Parathyroid adenoma (tissue), 2 donors: Measurements from ENCODE around the gene TEN1.

Experiments used
- H2AFZ ChIP-seq: fragments of 300-600 bp; sonication (generic); one replicate; pipeline ENCODE4 v1.7.0; 2017; ENCODE audit warnings: antibody characterized with exemption, mild to moderate bottlenecking
- H3K27ac ChIP-seq: fragments of 300-600 bp; sonication (generic); one replicate; pipeline ENCODE4 v1.7.0; 2017
- H3K27me3 ChIP-seq: fragments of 300-600 bp; sonication (generic); one replicate; pipeline ENCODE4 v1.7.0; 2017; ENCODE audit warnings: low read length; ENCODE audit not compliant: control insufficient read depth, insufficient read depth
- H3K36me3 ChIP-seq: fragments of 300-600 bp; sonication (generic); one replicate; pipeline ENCODE4 v1.7.0; 2017; ENCODE audit warnings: low read length; ENCODE audit not compliant: control insufficient read depth, insufficient read depth
- H3K4me1 ChIP-seq: fragments of 300-600 bp; sonication (generic); one replicate; pipeline ENCODE4 v1.7.0; 2017; ENCODE audit warnings: control low read depth
- H3K4me2 ChIP-seq: fragments of 300-600 bp; sonication (generic); one replicate; pipeline ENCODE4 v1.7.0; 2017; ENCODE audit warnings: low read length
- H3K4me3 ChIP-seq: fragments of 300-600 bp; sonication (generic); one replicate; pipeline ENCODE4 v1.7.0; 2017; ENCODE audit warnings: low read depth, low read length
- H3K79me2 ChIP-seq: fragments of 300-600 bp; sonication (generic); one replicate; pipeline ENCODE4 v1.7.0; 2017; ENCODE audit warnings: control low read depth
- H3K9ac ChIP-seq: fragments of 300-600 bp; sonication (generic); one replicate; pipeline ENCODE4 v1.7.0; 2017; ENCODE audit warnings: mild to moderate bottlenecking
- H3K9me3 ChIP-seq: fragments of 300-600 bp; sonication (generic); one replicate; pipeline ENCODE4 v1.7.0; 2017; ENCODE audit warnings: low read length; ENCODE audit not compliant: control insufficient read depth
- CTCF ChIP-seq: fragments of 300-600 bp; sonication (generic); IDR thresholded peaks from one replicate; pipeline ENCODE4 v1.7.0; 2017; ENCODE audit warnings: antibody characterized with exemption, mild to moderate bottlenecking
- donor health status: primary hyperparathyroidism.

The TEN1 gene

DNA sequence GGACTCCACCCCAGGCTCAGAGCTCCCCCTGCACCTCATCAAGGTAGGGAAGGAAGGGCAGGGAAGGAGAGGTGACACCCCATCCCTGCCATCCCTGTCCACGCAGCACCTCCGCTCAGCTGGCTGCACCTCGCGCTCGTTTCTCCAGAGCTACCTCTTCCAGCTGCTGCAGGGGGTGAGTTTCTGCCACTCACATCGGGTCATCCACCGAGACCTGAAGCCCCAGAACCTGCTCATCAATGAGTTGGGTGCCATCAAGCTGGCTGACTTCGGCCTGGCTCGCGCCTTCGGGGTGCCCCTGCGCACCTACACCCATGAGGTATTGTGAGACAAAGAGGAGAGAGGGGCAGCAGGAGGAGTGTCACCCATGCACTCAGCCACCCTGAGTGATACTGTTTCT lies 23.1 kb downstream of the TEN1 start:
- no peak for TF ChIP-seq CTCF
- no peaks in the 10 kb centered on the region for H3K4me1 ChIP-seq
- no peaks in the 10 kb centered on the region for H3K79me2 ChIP-seq
- no peak overlapping the region for H3K4me3 ChIP-seq
- H3K9me3 ChIP-seq = no peaks in the 10 kb centered on the region
- H2AFZ ChIP-seq = no peak overlapping the region
- H3K36me3 ChIP-seq = no peaks in the 10 kb centered on the region
- no peak overlapping the region for H3K27ac ChIP-seq
- H3K27me3 ChIP-seq = no peaks in the 10 kb centered on the region
- H3K9ac ChIP-seq = no peak overlapping the region
- H3K4me2 ChIP-seq = no peak overlapping the region

GRCh38 chr17:76003915-76004314 lies 24.9 kb downstream of the TEN1 start:
- H3K4me3 ChIP-seq = no peak overlapping the region
- no peak overlapping the region for H3K4me2 ChIP-seq
- H3K27me3 ChIP-seq = no peaks in the 10 kb centered on the region
- no peak overlapping the region for H2AFZ ChIP-seq
- no peaks in the 10 kb centered on the region for H3K4me1 ChIP-seq
- TF ChIP-seq CTCF = no peak
- H3K9ac ChIP-seq = no peak overlapping the region
- no peaks in the 10 kb centered on the region for H3K79me2 ChIP-seq
- no peak overlapping the region for H3K27ac ChIP-seq
- no peaks in the 10 kb centered on the region for H3K36me3 ChIP-seq
- H3K9me3 ChIP-seq = no peaks in the 10 kb centered on the region

DNA sequence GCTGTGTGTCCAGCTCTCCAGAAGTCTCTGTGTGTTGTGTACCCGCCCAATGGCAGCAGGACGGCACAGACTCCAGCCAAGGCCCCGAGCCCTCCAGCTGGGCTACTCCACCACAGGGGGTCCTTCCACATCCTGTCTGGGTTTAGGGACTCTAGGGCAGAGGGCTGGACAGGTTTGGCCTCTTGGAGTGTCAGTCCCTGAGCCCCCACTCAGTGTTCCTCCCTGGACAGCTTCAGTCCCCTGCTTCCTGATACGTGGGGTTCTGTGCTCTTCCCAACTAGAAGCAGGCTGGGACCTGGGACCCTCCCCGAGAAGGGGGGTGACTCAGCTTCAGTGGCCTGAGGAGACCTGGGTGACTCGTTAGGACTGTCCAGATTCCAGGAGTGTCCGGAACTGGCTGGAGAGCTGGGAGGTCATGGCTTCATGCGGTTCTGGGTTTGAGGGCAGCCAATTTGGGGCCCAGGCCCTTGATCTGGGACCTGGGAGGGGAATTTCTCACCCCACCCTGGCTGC lies 25.8 kb downstream of the TEN1 start:
- TF ChIP-seq CTCF = no peak
- H3K27me3 ChIP-seq = no peaks in the 10 kb centered on the region
- no peak overlapping the region for H3K9ac ChIP-seq
- H3K4me2 ChIP-seq = no peak overlapping the region
- H3K27ac ChIP-seq = no peak overlapping the region
- no peak overlapping the region for H3K4me3 ChIP-seq
- H3K9me3 ChIP-seq = no peaks in the 10 kb centered on the region
- H3K4me1 ChIP-seq = no peaks in the 10 kb centered on the region
- H3K79me2 ChIP-seq = no peaks in the 10 kb centered on the region
- H3K36me3 ChIP-seq = no peaks in the 10 kb centered on the region
- no peak overlapping the region for H2AFZ ChIP-seq

DNA sequence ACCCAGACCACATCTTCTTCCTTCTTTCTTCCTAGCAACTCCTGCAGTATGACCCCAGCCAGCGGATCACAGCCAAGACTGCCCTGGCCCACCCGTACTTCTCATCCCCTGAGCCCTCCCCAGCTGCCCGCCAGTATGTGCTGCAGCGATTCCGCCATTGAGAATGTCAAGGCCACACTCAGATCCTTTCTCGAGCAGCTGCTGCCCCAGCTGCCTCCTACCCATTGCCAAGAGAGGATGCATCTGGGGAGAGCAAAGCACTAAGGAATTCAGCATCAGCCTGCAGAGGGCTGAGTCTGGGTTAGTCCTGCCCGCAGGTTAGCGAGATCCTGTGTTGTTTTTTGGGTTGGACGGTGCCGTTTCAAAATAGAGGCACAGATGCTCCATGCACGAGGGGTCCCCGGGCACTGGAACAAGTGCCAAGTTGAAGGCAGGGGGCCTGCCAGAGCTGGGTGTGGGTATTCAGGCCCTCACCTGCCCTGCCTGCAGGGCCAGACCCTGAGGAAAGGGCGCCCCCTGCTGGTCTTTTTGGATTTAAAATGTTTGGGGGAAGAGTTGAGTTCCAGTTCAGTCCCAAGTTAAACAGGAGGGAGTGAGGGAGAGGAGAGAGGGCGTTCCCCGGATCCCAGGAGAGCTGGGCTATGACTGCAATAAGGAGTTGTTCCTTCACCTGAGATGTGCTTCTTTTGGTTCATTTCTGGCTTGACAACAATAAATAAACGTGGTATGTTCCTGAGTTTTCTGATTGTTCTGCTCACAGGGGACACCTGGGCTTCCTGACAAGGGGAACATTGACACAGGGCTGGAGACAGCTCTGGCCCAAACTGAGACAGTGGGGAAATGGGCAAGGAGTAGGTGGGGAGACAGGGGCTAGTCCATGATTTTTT lies 26.5 kb downstream of the TEN1 start:
- Histone ChIP-seq H3K36me3 (no peaks in the 10 kb centered on the region), H3K9ac (no peak overlapping the region), H3K79me2 (no peaks in the 10 kb centered on the region), H3K27me3 (no peaks in the 10 kb centered on the region), H3K4me3 (no peak overlapping the region), H3K9me3 (no peaks in the 10 kb centered on the region), H3K27ac (no peak overlapping the region), H3K4me2 (no peak overlapping the region), H3K4me1 (no peaks in the 10 kb centered on the region), H2AFZ (no peak overlapping the region)
- TF ChIP-seq CTCF = peak; percentile 69
